MCF 10A (cell line): ENCODE measurements around the gene MMADHC. TPM values are rescaled to one million over a fixed set of nuclear protein-coding genes. Genes with fewer than 3 reads are reported as not detected.
A peak's percentile ranks its signal among the peaks of the same experiment; 100 is the strongest.

Experiments
- BruUV-seq: library from RNA; stranded (reverse); fragments of 400-500 nt; replicated peaks from 2 replicates; lab custom pipeline; 2021; lab: Mats Ljungman, UMichigan
- CTCF ChIA-PET: fragments of 300-600 bp; sonication (Branson Sonifier 250); formaldehyde crosslinking; extraction: SDS; loops from one replicate; lab custom pipeline; 2021; ENCODE audit warnings: antibody characterized with exemption, inconsistent platforms; lab: Yijun Ruan, JAX
- POLR2A ChIA-PET: fragments of 300-600, 350-650 bp; sonication (Branson Sonifier 250); formaldehyde crosslinking; extraction: SDS; loops from one replicate; lab custom pipeline; 2020; ENCODE audit warnings: antibody characterized with exemption, inconsistent platforms; lab: Yijun Ruan, JAX
- DNase-seq: peaks from one replicate; pipeline ENCODE4 v3.0.0-alpha.2; 2018; ENCODE audit not compliant: unreplicated experiment
- H3K27ac Mint-ChIP-seq: one replicate; pipeline ENCODE4 v1.8.0; 2022; ENCODE audit warnings: mild to moderate bottlenecking, low read depth, mixed read lengths; ENCODE audit not compliant: unreplicated experiment
- H3K27me3 Mint-ChIP-seq: one replicate; pipeline ENCODE4 v1.8.0; 2022; ENCODE audit warnings: mixed read lengths; ENCODE audit not compliant: insufficient read depth, unreplicated experiment
- H3K36me3 Mint-ChIP-seq: one replicate; pipeline ENCODE4 v1.8.0; 2022; ENCODE audit warnings: mild to moderate bottlenecking, moderate library complexity, mixed read lengths; ENCODE audit not compliant: insufficient read depth, unreplicated experiment
- H3K4me1 Mint-ChIP-seq: one replicate; pipeline ENCODE4 v1.8.0; 2022; ENCODE audit warnings: mixed read lengths; ENCODE audit not compliant: insufficient read depth, unreplicated experiment
- H3K4me3 Mint-ChIP-seq: one replicate; pipeline ENCODE4 v1.8.0; 2022; ENCODE audit warnings: mild to moderate bottlenecking, moderate library complexity, mixed read lengths; ENCODE audit not compliant: unreplicated experiment
- H3K9me3 Mint-ChIP-seq: one replicate; pipeline ENCODE4 v1.8.0; 2022; ENCODE audit warnings: mixed read lengths; ENCODE audit not compliant: unreplicated experiment
- intact Hi-C: fragments of 100-400 bp; cut with micrococcal nuclease; formaldehyde crosslinking; loops from 2 replicates; pipeline ENCODE4 v1.14.1; 2022
- total RNA-seq: library from RNA; stranded (reverse); gene quantifications from 2 replicates; pipeline ENCODE4 v1.2.3, GENCODE V29; 2022
- TF ChIP-seq, protein P1 (sequence below): fragments of 200-600 bp; IDR thresholded peaks from one replicate; pipeline ENCODE4 v1.8.0; 2022; ENCODE audit warnings: antibody characterized with exemption, mild to moderate bottlenecking; ENCODE audit not compliant: unreplicated experiment

MMADHC gene
- total RNA-seq, 1 experiment from 2014 or later, result 156 TPM

DNA sequence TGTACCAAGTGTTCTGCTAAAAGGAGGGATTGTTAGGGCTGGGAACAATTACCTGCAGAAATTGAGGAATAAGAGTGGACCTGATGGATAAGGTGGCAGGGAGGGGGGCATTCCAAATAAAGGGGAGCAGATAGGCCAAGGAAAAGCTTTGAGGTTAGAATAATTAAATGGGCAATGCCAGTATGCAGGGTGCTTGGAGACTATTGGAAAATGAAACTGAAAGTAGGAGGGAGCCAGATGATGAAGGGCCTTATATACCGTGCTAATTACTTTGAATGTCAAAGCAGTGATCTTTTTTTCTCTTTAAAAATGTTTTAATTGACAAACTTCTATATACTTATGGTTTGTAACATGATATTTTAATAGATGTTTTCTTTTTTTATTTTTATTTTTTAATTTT, 42.9 kb downstream of the MMADHC start:
- no peaks in the 10 kb centered on the region for H3K27me3 Mint-ChIP-seq
- H3K9me3 Mint-ChIP-seq, result no peaks in the 10 kb centered on the region
- no peak overlapping the region for H3K27ac Mint-ChIP-seq
- CTCF ChIA-PET, result no interaction called here
- BruUV-seq, result no TSS peak
- intact Hi-C loops, result no loop called here
- peaks cover 6% of the 10 kb centered on the region for H3K4me1 Mint-ChIP-seq
- TF ChIP-seq, protein P1, sequence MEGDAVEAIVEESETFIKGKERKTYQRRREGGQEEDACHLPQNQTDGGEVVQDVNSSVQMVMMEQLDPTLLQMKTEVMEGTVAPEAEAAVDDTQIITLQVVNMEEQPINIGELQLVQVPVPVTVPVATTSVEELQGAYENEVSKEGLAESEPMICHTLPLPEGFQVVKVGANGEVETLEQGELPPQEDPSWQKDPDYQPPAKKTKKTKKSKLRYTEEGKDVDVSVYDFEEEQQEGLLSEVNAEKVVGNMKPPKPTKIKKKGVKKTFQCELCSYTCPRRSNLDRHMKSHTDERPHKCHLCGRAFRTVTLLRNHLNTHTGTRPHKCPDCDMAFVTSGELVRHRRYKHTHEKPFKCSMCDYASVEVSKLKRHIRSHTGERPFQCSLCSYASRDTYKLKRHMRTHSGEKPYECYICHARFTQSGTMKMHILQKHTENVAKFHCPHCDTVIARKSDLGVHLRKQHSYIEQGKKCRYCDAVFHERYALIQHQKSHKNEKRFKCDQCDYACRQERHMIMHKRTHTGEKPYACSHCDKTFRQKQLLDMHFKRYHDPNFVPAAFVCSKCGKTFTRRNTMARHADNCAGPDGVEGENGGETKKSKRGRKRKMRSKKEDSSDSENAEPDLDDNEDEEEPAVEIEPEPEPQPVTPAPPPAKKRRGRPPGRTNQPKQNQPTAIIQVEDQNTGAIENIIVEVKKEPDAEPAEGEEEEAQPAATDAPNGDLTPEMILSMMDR, result no peak
- no peak for DNase-seq
- no peak overlapping the region for H3K4me3 Mint-ChIP-seq
- POLR2A ChIA-PET, result no interaction called here
- H3K36me3 Mint-ChIP-seq, result no peaks in the 10 kb centered on the region

DNA sequence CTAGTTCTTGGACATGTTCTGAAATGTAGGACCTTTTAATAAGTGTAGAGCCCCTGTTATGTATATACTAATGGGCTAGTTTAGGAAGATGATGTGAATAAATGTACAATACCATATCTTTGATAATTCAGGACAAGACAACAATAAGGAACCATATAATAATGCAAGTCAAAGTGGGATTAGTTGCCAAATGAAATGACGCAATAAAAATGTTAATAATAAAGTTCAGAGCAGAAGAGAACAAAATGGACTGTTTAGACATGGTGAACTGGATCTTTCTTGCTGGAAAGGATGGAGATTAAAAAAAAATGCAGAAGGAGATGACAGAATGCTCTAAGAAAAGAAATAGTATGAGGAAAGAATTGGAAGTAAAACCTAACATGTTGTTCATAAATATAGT, 43.7 kb downstream of the MMADHC start:
- H3K4me3 Mint-ChIP-seq, result no peak overlapping the region
- no TSS peak for BruUV-seq
- H3K27ac Mint-ChIP-seq, result no peak overlapping the region
- H3K4me1 Mint-ChIP-seq, result peaks cover 6% of the 10 kb centered on the region
- H3K9me3 Mint-ChIP-seq, result no peaks in the 10 kb centered on the region
- POLR2A ChIA-PET, result no interaction called here
- DNase-seq, result no peak
- no peaks in the 10 kb centered on the region for H3K27me3 Mint-ChIP-seq
- CTCF ChIA-PET, result no interaction called here
- intact Hi-C loops, result no loop called here
- H3K36me3 Mint-ChIP-seq, result no peaks in the 10 kb centered on the region
- TF ChIP-seq, protein P1, result no peak

- peaks cover 6% of the 10 kb centered on the region for H3K4me1 Mint-ChIP-seq
- H3K27ac Mint-ChIP-seq, result no peak overlapping the region
- POLR2A ChIA-PET, result no interaction called here
- CTCF ChIA-PET, result interaction anchor here (0.5 to 5.8 kb wide), 4 partner anchors 13 to 523 kb away, joined by 3 to 34 read pairs (median 6); partner anchors contain the start of gene LYPD6
- intact Hi-C loops, result no loop called here
- H3K36me3 Mint-ChIP-seq, result no peaks in the 10 kb centered on the region
- TF ChIP-seq, protein P1, result no peak
- H3K27me3 Mint-ChIP-seq, result no peaks in the 10 kb centered on the region
- no peaks in the 10 kb centered on the region for H3K9me3 Mint-ChIP-seq
- no peak for DNase-seq
- no peak overlapping the region for H3K4me3 Mint-ChIP-seq
- no TSS peak for BruUV-seq
Observed at GRCh38 chr2:149540138-149540537, 47.4 kb downstream of the MMADHC start.

- Mint-ChIP-seq H3K36me3 (no peaks in the 10 kb centered on the region), H3K4me1 (no peaks in the 10 kb centered on the region), H3K9me3 (no peaks in the 10 kb centered on the region), H3K27me3 (no peaks in the 10 kb centered on the region), H3K4me3 (no peak overlapping the region), H3K27ac (no peak overlapping the region)
- TF ChIP-seq, protein P1, result no peak
- POLR2A ChIA-PET, result interaction anchor here (0.5 to 1.0 kb wide), 3 partner anchors 115 to 516 kb away, joined by 3 read pairs; no protein-coding TSS in a partner anchor
- no TSS peak for BruUV-seq
- intact Hi-C loops, result no loop called here
- CTCF ChIA-PET, result interaction anchor here (0.7 to 5.8 kb wide), 3 partner anchors 23 to 521 kb away, joined by 3 to 34 read pairs (median 6); no protein-coding TSS in a partner anchor
- DNase-seq, result peak; percentile 92
Observed at GRCh38 chr2:149538138-149538833, 49.3 kb downstream of the MMADHC start.
